Hypothalamus (tissue), 51 donors: ENCODE measurements around the gene PACSIN1.
A peak's percentile ranks its signal among the peaks of the same experiment; 100 is the strongest.
"Not testable (repeated sequence)": the region's sequence is repeated elsewhere in the genome, so short reads cannot be mapped to it uniquely, and the experiment has no call there.

Source experiments
- DNase-seq, 51 donors: peaks; one replicate each; lab custom pipeline; 2025; lab: John Stamatoyannopoulos, UW

PACSIN1 gene

DNA sequence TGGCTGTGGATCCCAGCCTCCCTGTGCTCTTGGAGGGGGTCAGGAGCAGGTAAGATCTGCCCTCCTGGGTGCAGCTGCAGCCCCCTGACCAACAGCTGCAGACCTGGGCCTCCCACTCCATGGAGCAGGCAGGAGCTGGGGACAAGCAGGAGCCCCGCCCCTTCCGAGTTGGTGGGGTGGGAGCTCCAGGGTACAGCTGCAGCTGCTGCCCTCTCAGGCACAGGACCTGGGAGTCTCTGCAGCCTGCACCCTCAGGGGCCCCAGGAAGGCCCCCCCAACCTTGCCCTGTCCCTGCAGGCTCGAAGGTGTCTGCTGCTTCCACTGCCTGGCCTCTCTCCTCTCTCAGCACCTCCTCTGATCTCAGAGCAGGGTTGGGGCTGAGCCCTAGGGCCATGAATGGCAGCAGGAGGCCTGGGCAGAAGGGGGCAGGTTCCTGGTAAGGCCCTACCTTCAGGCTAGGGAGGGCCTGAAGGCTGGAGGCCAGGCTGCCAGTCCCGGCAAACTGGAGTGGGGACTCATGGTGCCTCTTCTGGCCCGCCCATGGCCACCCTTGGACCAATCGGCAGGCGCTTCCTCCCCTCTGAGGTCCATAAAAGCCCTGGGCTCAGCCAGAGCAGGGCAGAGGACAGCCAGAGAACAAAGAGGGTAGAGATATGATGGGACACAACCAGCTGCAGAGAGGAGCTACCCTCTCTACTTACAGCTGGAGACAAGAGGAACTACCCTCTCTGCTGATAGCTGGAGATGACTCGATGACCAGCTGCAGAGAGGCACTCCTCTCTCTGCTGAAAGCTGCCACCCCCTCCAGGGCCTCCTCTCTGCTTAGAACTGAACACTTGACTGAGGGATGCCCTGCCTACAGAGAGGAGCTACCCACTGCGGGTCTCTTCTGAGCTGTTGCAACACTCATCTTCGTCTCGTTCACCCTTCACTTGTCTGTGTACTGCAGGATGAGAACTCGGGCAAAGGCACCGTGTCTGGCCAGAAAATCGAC is 7.8 kb upstream of the PACSIN1 start:
- DNase-seq = no peak

DNA sequence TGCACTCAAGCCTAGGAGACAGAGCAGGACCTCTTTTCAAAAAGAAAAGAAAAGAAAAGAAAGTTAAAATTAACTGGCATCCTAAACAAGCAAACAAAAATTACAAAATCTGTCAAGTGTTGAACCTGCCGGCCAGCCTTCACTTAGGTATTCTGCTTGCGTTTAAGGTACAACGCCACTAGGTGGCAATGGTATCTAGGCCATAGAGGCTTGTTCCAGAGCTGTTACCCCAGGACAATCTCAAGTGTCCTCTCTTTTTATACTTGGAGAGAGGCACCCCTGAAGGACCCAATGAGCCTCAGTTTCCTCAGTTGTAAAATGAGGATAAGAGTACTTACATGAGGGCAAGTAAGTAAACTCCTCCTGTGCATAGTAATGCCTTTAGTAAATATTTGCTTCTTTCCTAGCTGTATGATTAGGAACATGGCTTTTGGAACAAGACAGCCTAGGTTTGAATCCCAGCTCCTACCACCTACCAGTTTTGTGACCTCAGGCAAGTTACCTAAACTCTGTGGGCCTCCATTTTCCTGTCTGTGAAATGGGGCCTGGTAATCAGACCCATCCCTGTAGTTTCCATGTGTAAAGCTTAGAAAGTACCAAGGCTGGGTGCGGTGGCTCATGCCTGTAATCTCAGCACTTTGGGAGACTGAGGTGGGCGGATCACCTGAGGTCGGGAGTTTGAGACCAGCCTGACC is 5.8 kb upstream of the PACSIN1 start:
- peak in 7 of 51 donors; percentile 2 to 16 (median 7) for DNase-seq

DNA sequence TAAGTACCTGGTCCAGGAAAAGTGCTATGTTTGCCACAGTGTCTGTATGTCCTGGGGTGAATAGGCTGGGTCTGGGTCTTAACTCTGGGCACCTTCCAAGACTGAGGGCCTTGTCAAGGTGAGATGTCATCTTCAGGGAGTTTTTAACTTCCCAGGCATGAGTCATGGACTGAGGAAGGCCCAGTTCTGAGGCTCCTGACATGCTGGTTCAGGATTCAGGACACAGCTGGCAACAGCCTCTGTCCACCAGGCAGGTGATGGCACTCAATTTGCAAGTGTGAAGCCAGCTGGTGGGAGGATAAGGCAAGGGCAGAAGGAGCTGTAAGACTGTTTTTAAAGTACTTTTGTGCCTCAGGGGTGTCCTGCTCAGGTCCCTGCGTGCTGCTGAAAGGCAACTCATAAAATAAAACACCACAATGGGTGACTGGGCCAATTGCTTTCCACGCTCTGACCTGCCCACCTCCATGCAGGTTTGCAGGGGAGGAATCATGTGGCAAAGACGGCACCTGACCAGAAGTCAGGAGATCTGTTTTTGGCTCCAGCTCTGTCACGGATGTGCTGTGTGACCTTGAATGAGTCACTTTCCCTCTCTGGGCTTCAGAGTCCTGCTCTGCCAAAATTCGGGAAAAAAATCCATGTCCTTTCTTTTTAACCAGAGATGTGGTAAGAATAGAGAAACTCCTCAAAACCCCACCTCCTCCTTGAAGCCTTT is 4.9 kb upstream of the PACSIN1 start:
- no peak for DNase-seq

GRCh38 chr6:34462010-34462409 is 3.9 kb upstream of the PACSIN1 start:
- no peak for DNase-seq

GRCh38 chr6:34462551-34462971 is 3.3 kb upstream of the PACSIN1 start:
- no peak for DNase-seq

- no peak for DNase-seq
These were observed 2.6 kb upstream of the PACSIN1 start for GRCh38 chr6:34463299-34463698.

DNA sequence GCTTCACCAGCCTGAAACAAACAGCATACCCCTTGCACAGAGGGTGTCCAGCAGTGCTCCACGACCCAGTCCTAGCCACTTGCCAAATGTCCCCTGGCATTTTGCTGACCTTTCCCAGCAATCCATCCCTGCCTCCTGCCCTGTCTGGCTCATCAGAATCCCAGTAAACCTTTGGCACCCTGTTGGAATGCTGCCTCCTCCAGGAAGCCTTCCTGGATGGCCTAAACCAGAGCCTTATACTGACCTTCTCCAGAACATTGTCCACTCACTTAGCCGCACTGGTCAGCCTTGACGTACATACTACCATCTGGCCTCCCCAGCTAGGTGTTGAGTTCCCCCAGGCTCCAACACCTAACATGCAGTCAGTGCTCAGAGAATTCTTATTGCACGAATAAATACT is 2.0 kb upstream of the PACSIN1 start:
- no peak for DNase-seq

DNA sequence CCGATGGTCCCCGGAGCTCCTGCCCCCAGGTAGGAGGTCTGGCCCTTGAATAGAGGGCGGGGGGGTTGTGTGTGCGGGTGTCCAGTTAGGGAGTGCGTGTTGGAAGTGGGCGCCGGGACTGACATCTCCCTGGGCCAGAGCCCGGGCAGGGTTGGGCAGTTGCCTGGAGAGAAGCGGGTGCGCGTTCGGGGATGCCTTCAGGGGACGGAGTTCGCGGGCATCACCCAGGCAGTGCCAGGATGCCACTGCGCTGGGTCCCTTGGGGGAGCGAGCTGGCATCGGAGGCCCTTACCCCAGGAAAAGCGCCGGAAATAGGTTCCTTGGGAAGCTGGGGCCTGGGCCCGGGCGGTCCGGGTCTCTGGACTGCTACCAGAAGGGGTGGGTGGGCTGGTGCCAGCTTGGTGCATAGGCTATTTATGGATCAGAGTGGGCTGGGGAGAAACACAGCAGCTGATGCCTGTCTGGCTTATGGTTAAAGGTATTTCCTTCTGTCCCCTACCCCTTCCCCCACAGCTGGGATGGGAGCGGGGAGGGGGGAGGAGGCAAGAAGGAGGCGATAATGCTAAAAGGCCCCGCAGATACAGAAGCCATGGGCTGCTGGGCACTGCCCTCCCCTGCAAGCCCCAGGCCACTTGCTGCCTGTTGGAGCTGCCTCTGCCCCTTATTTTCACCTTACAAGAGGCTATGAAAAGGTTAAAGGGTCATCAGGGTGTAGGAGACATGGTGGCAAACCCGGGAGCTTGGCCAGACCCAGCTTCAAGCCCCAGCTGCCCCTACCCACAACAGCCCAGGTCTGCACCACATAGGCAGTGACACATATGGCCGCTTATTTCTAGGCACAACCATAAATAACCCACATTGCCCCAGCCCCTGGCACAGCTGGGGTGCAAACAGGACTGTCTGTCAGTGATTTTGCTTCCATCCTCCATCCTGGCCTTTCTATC is 638 bp downstream of the PACSIN1 start:
- peak in 3 of 51 donors; percentile 21 to 52 (median 36) for DNase-seq

GRCh38 chr6:34468378-34468892 is 2.6 kb downstream of the PACSIN1 start:
- no peak for DNase-seq

GRCh38 chr6:34469499-34469898 is 3.6 kb downstream of the PACSIN1 start:
- no peak for DNase-seq

GRCh38 chr6:34472425-34472824 is 6.5 kb downstream of the PACSIN1 start:
- no peak for DNase-seq

- DNase-seq = no peak
These were observed 8.1 kb downstream of the PACSIN1 start for GRCh38 chr6:34473967-34474366.

GRCh38 chr6:34474754-34475153 is 8.9 kb downstream of the PACSIN1 start:
- no peak for DNase-seq

DNA sequence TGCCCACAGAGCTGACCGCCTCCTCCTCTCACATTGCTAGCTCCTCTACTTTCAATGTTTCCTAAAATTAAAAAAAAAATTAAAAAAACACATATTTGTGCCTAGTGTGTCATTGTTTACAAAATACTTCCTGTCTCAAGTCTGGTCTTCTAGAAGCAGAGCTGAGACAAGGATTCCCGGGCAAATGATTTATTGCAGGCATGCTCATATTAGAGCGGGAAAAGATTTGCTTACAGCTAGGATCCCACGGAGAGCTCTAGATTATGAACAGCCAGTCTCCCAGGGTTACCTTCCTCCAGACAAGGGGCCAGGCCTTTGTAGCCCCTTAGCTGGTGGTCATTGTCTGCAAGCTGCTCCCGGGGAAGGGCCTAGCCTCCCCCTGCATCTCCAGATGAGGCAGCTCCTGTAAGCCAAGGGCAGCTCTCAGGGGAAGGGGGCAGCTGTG is 9.4 kb downstream of the PACSIN1 start:
- no peak for DNase-seq

DNA sequence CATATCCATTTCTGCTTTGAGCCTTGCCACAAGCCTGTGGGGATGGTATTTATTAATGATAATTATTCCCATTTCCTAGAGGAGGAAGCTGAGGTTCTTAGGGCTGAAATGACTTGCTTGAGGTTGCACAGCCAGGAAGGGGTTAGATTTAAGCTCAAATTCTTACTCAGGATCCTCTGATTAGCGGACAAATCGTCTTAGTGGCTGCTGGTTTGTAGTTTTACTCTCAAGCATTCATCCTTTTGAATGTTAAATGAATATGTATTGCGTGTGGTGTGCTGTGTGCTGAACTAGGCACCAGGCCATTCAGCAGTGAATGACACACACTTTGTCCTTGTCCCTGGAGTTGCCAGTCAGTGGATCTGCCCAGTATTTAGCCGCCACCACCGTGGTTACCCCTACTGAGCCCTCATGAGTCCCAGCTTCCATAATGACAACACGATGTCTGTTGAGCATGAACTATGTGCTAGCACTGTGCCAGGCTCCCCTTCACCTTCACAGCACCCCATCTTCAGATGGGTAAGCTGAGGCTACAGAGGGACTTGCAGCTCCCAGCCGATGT is 10.0 kb downstream of the PACSIN1 start:
- no peak for DNase-seq

DNA sequence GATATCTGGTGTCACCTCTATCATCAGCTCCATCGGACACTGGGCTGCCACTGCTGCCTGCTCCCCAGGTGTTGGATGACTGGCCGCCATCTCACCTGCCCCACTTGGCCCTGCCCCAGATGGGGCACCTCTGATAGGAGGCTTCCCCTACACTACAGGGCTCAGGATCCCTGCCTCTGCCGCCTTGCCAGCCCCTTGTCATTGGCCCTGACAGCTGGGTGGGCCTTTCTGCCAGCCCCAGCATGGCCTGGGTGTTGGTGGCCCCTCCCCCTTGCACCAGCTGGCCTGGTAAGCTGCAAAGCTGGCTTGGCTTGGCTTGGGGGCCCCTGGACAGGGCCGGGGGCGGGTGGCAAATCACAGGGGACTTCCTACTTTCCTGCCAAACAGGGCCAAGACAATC is 10.6 kb downstream of the PACSIN1 start:
- DNase-seq = no peak

DNA sequence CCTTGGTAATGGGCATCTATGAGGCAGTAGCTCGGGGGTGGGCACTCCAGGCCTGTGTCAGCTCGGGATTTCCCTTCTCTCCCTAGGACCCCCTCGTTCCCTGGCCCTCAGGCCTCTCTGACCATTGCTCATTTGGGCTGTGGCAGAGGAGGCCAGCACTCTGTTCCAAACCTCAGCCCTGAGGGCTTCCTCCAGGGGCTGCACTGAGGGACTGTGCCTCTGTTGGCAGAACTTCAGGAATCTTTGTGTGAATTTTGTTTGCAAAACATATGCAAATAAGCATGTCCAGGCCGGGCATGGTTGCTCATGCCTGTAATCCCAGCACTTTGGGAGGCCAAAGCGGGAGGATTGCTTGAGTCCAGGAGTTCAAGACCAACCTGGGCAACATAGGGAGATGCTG is 11.0 kb downstream of the PACSIN1 start:
- DNase-seq = no peak

DNA sequence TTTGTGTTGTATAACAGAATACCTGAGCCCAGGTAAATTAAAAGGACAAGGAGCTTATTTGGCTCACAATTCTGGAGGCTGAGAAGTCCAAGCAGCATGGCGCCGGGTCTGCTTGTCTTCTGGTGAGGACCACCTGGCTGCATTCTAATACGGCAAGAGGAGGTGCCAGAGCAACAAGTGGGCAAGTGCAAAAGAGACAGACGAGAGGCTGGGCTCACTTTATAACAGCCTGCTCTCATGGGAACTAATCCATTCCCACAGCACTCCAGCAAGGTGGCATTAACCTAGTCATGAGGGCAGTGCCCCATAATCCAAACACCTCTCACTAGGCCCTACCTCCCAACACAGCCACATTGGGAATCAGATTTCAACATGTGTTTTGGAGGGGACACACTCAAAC is 12.9 kb downstream of the PACSIN1 start:
- no peak for DNase-seq

- DNase-seq = not testable (repeated sequence)
These were observed 17.9 kb downstream of the PACSIN1 start for GRCh38 chr6:34483781-34484180.
